ENCODE measurements around the gene RBBP6.

The RBBP6 gene

GRCh38 chr16:24514096-24514495 is 25.3 kb upstream of the RBBP6 start:
- H3K9me3 Mint-ChIP-seq, result no peaks in the 10 kb centered on the region
- peaks cover 10% of the 10 kb centered on the region for H3K27me3 Mint-ChIP-seq (ENCODE audit: low read depth)
- H3K4me1 Mint-ChIP-seq (ENCODE audit: low read depth), result peaks cover 2% of the 10 kb centered on the region
- H3K27ac Mint-ChIP-seq, result no peak overlapping the region
- no peak overlapping the region for H3K4me3 Mint-ChIP-seq
- DNase-seq (ENCODE audit: low spot score), result no peak
- H3K36me3 Mint-ChIP-seq (ENCODE audit: low read depth), result no peaks in the 10 kb centered on the region

- H3K36me3 Mint-ChIP-seq (ENCODE audit: low read depth), result no peaks in the 10 kb centered on the region
- no peak for DNase-seq (ENCODE audit: low spot score)
- no peak overlapping the region for H3K4me3 Mint-ChIP-seq
- H3K4me1 Mint-ChIP-seq (ENCODE audit: low read depth), result peaks cover 2% of the 10 kb centered on the region
- no peak overlapping the region for H3K27ac Mint-ChIP-seq
- no peaks in the 10 kb centered on the region for H3K9me3 Mint-ChIP-seq
- H3K27me3 Mint-ChIP-seq (ENCODE audit: low read depth), result peaks cover 8% of the 10 kb centered on the region
Observed at GRCh38 chr16:24515186-24515585, 24.2 kb upstream of the RBBP6 start.

- no peaks in the 10 kb centered on the region for H3K36me3 Mint-ChIP-seq (ENCODE audit: low read depth)
- peak overlapping the region; percentile 54 for H3K4me3 Mint-ChIP-seq
- DNase-seq (ENCODE audit: low spot score), result peak; percentile 60
- peaks cover 8% of the 10 kb centered on the region for H3K27me3 Mint-ChIP-seq (ENCODE audit: low read depth)
- H3K4me1 Mint-ChIP-seq (ENCODE audit: low read depth), result peaks cover 5% of the 10 kb centered on the region
- no peaks in the 10 kb centered on the region for H3K9me3 Mint-ChIP-seq
- H3K27ac Mint-ChIP-seq, result no peak overlapping the region
Observed at GRCh38 chr16:24516900-24517669, 22.3 kb upstream of the RBBP6 start.

- H3K27ac Mint-ChIP-seq, result no peak overlapping the region
- H3K27me3 Mint-ChIP-seq (ENCODE audit: low read depth), result peaks cover 8% of the 10 kb centered on the region
- peaks cover 5% of the 10 kb centered on the region for H3K4me1 Mint-ChIP-seq (ENCODE audit: low read depth)
- H3K36me3 Mint-ChIP-seq (ENCODE audit: low read depth), result no peaks in the 10 kb centered on the region
- H3K9me3 Mint-ChIP-seq, result no peaks in the 10 kb centered on the region
- no peak for DNase-seq (ENCODE audit: low spot score)
- H3K4me3 Mint-ChIP-seq, result no peak overlapping the region
Observed at GRCh38 chr16:24518498-24518897, 20.9 kb upstream of the RBBP6 start.

- Mint-ChIP-seq H3K4me1 (ENCODE audit: low read depth) (peaks cover 9% of the 10 kb centered on the region), H3K36me3 (ENCODE audit: low read depth) (no peaks in the 10 kb centered on the region), H3K9me3 (no peaks in the 10 kb centered on the region), H3K27me3 (ENCODE audit: low read depth) (peaks cover 5% of the 10 kb centered on the region), H3K27ac (no peak overlapping the region), H3K4me3 (no peak overlapping the region)
- DNase-seq (ENCODE audit: low spot score), result no peak
Observed at GRCh38 chr16:24520983-24521382, 18.4 kb upstream of the RBBP6 start.

- Mint-ChIP-seq H3K4me3 (no peak overlapping the region), H3K36me3 (ENCODE audit: low read depth) (no peaks in the 10 kb centered on the region), H3K9me3 (no peaks in the 10 kb centered on the region), H3K4me1 (ENCODE audit: low read depth) (peaks cover 8% of the 10 kb centered on the region), H3K27me3 (ENCODE audit: low read depth) (peaks cover 2% of the 10 kb centered on the region), H3K27ac (no peak overlapping the region)
- no peak for DNase-seq (ENCODE audit: low spot score)
Observed at GRCh38 chr16:24522751-24523150, 16.6 kb upstream of the RBBP6 start.

GRCh38 chr16:24523569-24523968 is 15.8 kb upstream of the RBBP6 start:
- Mint-ChIP-seq H3K27ac (no peak overlapping the region), H3K4me3 (no peak overlapping the region), H3K36me3 (ENCODE audit: low read depth) (no peaks in the 10 kb centered on the region), H3K27me3 (ENCODE audit: low read depth) (peaks cover 2% of the 10 kb centered on the region), H3K9me3 (no peaks in the 10 kb centered on the region), H3K4me1 (ENCODE audit: low read depth) (peaks cover 8% of the 10 kb centered on the region)
- DNase-seq (ENCODE audit: low spot score), result no peak

GRCh38 chr16:24524855-24525677 is 14.3 kb upstream of the RBBP6 start:
- Mint-ChIP-seq H3K36me3 (ENCODE audit: low read depth) (no peaks in the 10 kb centered on the region), H3K4me3 (no peak overlapping the region), H3K9me3 (no peaks in the 10 kb centered on the region), H3K27ac (no peak overlapping the region), H3K4me1 (ENCODE audit: low read depth) (peaks cover 8% of the 10 kb centered on the region), H3K27me3 (ENCODE audit: low read depth) (peaks cover 2% of the 10 kb centered on the region)
- no peak for DNase-seq (ENCODE audit: low spot score)

GRCh38 chr16:24525970-24526559 is 13.3 kb upstream of the RBBP6 start:
- peaks cover 2% of the 10 kb centered on the region for H3K27me3 Mint-ChIP-seq (ENCODE audit: low read depth)
- no peaks in the 10 kb centered on the region for H3K36me3 Mint-ChIP-seq (ENCODE audit: low read depth)
- no peak overlapping the region for H3K27ac Mint-ChIP-seq
- H3K9me3 Mint-ChIP-seq, result no peaks in the 10 kb centered on the region
- DNase-seq (ENCODE audit: low spot score), result no peak
- no peak overlapping the region for H3K4me3 Mint-ChIP-seq
- H3K4me1 Mint-ChIP-seq (ENCODE audit: low read depth), result peaks cover 8% of the 10 kb centered on the region

GRCh38 chr16:24526701-24527495 is 12.5 kb upstream of the RBBP6 start:
- H3K4me1 Mint-ChIP-seq (ENCODE audit: low read depth), result peaks cover 5% of the 10 kb centered on the region
- peaks cover 6% of the 10 kb centered on the region for H3K27me3 Mint-ChIP-seq (ENCODE audit: low read depth)
- no peak overlapping the region for H3K27ac Mint-ChIP-seq
- H3K9me3 Mint-ChIP-seq, result no peaks in the 10 kb centered on the region
- H3K4me3 Mint-ChIP-seq, result no peak overlapping the region
- H3K36me3 Mint-ChIP-seq (ENCODE audit: low read depth), result no peaks in the 10 kb centered on the region
- DNase-seq (ENCODE audit: low spot score), result no peak

GRCh38 chr16:24531166-24531565 is 8.2 kb upstream of the RBBP6 start:
- H3K4me3 Mint-ChIP-seq, result no peak overlapping the region
- no peaks in the 10 kb centered on the region for H3K36me3 Mint-ChIP-seq (ENCODE audit: low read depth)
- H3K27ac Mint-ChIP-seq, result no peak overlapping the region
- DNase-seq (ENCODE audit: low spot score), result no peak
- no peaks in the 10 kb centered on the region for H3K9me3 Mint-ChIP-seq
- H3K27me3 Mint-ChIP-seq (ENCODE audit: low read depth), result peaks cover 14% of the 10 kb centered on the region
- H3K4me1 Mint-ChIP-seq (ENCODE audit: low read depth), result no peaks in the 10 kb centered on the region

GRCh38 chr16:24534620-24535019 is 4.7 kb upstream of the RBBP6 start:
- Mint-ChIP-seq H3K4me3 (no peak overlapping the region), H3K27ac (no peak overlapping the region), H3K27me3 (ENCODE audit: low read depth) (peaks cover 12% of the 10 kb centered on the region), H3K36me3 (ENCODE audit: low read depth) (peaks cover 2% of the 10 kb centered on the region), H3K4me1 (ENCODE audit: low read depth) (peaks cover 4% of the 10 kb centered on the region), H3K9me3 (no peaks in the 10 kb centered on the region)
- DNase-seq (ENCODE audit: low spot score), result no peak

- no peak overlapping the region for H3K4me3 Mint-ChIP-seq
- H3K27me3 Mint-ChIP-seq (ENCODE audit: low read depth), result peaks cover 12% of the 10 kb centered on the region
- no peak for DNase-seq (ENCODE audit: low spot score)
- H3K9me3 Mint-ChIP-seq, result no peaks in the 10 kb centered on the region
- H3K36me3 Mint-ChIP-seq (ENCODE audit: low read depth), result peaks cover 7% of the 10 kb centered on the region
- H3K4me1 Mint-ChIP-seq (ENCODE audit: low read depth), result peaks cover 4% of the 10 kb centered on the region
- no peak overlapping the region for H3K27ac Mint-ChIP-seq
Observed at GRCh38 chr16:24535827-24536226, 3.5 kb upstream of the RBBP6 start.
